Islet of Langerhans (tissue), 1 donor: ENCODE results near the gene CRYGS.
"Not testable (repeated sequence)": the region's sequence is repeated elsewhere in the genome, so short reads cannot be mapped to it uniquely, and the experiment has no call there.

Experiments
- FAIRE-seq: peaks from one replicate; lab custom pipeline; 2011; peaks lifted over from hg19 to GRCh38; lab: Jason Lieb, UNC

Gene CRYGS

GRCh38 chr3:186552408-186553031 lies 8.3 kb upstream of the CRYGS start:
- FAIRE-seq: no peak

- FAIRE-seq: no peak
Observed at GRCh38 chr3:186551387-186551786, 7.2 kb upstream of the CRYGS start.

GRCh38 chr3:186549497-186549896 lies 5.3 kb upstream of the CRYGS start:
- no peak for FAIRE-seq

- FAIRE-seq: no peak
Observed at GRCh38 chr3:186540835-186541226, 3.3 kb downstream of the CRYGS start.

- peak; percentile 97 for FAIRE-seq
Observed at GRCh38 chr3:186540221-186540834, 3.9 kb downstream of the CRYGS start.

GRCh38 chr3:186538779-186539178 lies 5.4 kb downstream of the CRYGS start:
- FAIRE-seq: no peak

GRCh38 chr3:186536883-186537844 lies 7.0 kb downstream of the CRYGS start:
- no peak for FAIRE-seq

- FAIRE-seq: no peak
Observed at GRCh38 chr3:186534113-186534669, 10.0 kb downstream of the CRYGS start.

GRCh38 chr3:186532598-186533072 lies 11.5 kb downstream of the CRYGS start:
- FAIRE-seq: no peak

- not testable (repeated sequence) for FAIRE-seq
Observed at GRCh38 chr3:186531694-186532093, 12.5 kb downstream of the CRYGS start.

- no peak for FAIRE-seq
Observed at GRCh38 chr3:186530415-186530814, 13.8 kb downstream of the CRYGS start.

GRCh38 chr3:186529201-186529999 lies 14.8 kb downstream of the CRYGS start:
- FAIRE-seq: no peak

GRCh38 chr3:186526256-186526606 lies 17.9 kb downstream of the CRYGS start:
- no peak for FAIRE-seq

- FAIRE-seq: no peak
Observed at GRCh38 chr3:186525369-186526255, 18.6 kb downstream of the CRYGS start.

GRCh38 chr3:186524616-186525015 lies 19.6 kb downstream of the CRYGS start:
- no peak for FAIRE-seq

GRCh38 chr3:186523434-186523833 lies 20.7 kb downstream of the CRYGS start:
- no peak for FAIRE-seq

GRCh38 chr3:186523022-186523421 lies 21.2 kb downstream of the CRYGS start:
- no peak for FAIRE-seq

GRCh38 chr3:186520957-186521842 lies 23.0 kb downstream of the CRYGS start:
- FAIRE-seq: no peak

GRCh38 chr3:186520431-186520830 lies 23.7 kb downstream of the CRYGS start:
- FAIRE-seq: no peak
